H9 (cell line): ENCODE results near the gene MYO3A. TPM values are rescaled to one million over a fixed set of nuclear protein-coding genes. Genes with fewer than 3 reads are reported as not detected.

Experiments used
- DNase-seq: peaks from one replicate; pipeline ENCODE4 v3.0.0-alpha.2; 2017
- H2AFZ ChIP-seq: one replicate; pipeline ENCODE4 v1.6.1; 2013; ENCODE audit warnings: mild to moderate bottlenecking, low read length, control low read depth, moderate library complexity
- H2AK5ac ChIP-seq: 2 replicates; pipeline ENCODE4 v1.6.1; 2013; ENCODE audit warnings: low read length, control low read depth, mixed read lengths; ENCODE audit not compliant: insufficient read length
- H2BK120ac ChIP-seq: one replicate; pipeline ENCODE4 v1.6.1; 2013; ENCODE audit warnings: low read depth, mild to moderate bottlenecking, low read length, control low read depth, inconsistent platforms; ENCODE audit not compliant: poor library complexity, severe bottlenecking
- H2BK12ac ChIP-seq: 2 replicates; pipeline ENCODE4 v1.6.1; 2013; ENCODE audit warnings: low read length, control low read depth, mixed read lengths, low read depth; ENCODE audit not compliant: insufficient read length
- H2BK15ac ChIP-seq: 2 replicates; pipeline ENCODE4 v1.6.1; 2013; ENCODE audit warnings: low read depth, low read length, control low read depth
- H2BK20ac ChIP-seq: one replicate; pipeline ENCODE4 v1.6.1; 2013; ENCODE audit warnings: low read depth, mild to moderate bottlenecking, low read length, control low read depth, inconsistent platforms; ENCODE audit not compliant: poor library complexity, severe bottlenecking
- H2BK5ac ChIP-seq: 2 replicates; pipeline ENCODE4 v1.6.1; 2013; ENCODE audit warnings: low read length, control low read depth, mixed read lengths; ENCODE audit not compliant: insufficient read length
- H3K14ac ChIP-seq: 2 replicates; pipeline ENCODE4 v1.6.1; 2013; ENCODE audit warnings: low read length, control low read depth; ENCODE audit not compliant: insufficient read depth
- H3K18ac ChIP-seq: 2 replicates; pipeline ENCODE4 v1.6.1; 2013; ENCODE audit warnings: low read depth, mild to moderate bottlenecking, mixed read lengths, low read length, control low read depth; ENCODE audit not compliant: insufficient read length
- H3K23ac ChIP-seq: 2 replicates; pipeline ENCODE4 v1.6.1; 2013; ENCODE audit warnings: low read length, control low read depth, mixed read lengths, low read depth; ENCODE audit not compliant: insufficient read length
- H3K23me2 ChIP-seq: 2 replicates; pipeline ENCODE4 v1.6.1; 2013; ENCODE audit warnings: low read depth, mild to moderate bottlenecking, mixed read lengths, low read length, control low read depth; ENCODE audit not compliant: insufficient read length, poor library complexity, severe bottlenecking
- H3K27ac ChIP-seq: 2 replicates; pipeline ENCODE4 v1.5.1; 2013; ENCODE audit warnings: low read length, control low read depth, mixed read lengths, low read depth; ENCODE audit not compliant: insufficient read length
- H3K27me3 ChIP-seq: 2 replicates; pipeline ENCODE4 v1.6.1; 2013; ENCODE audit warnings: low read length, control low read depth, inconsistent platforms; ENCODE audit not compliant: insufficient read depth
- H3K4ac ChIP-seq: 2 replicates; pipeline ENCODE4 v1.6.1; 2013; ENCODE audit warnings: low read depth, mild to moderate bottlenecking, control low read depth, inconsistent platforms, low read length, moderate library complexity
- H3K4me1 ChIP-seq: 2 replicates; pipeline ENCODE4 v1.6.1; 2013; ENCODE audit warnings: low read length, control low read depth, inconsistent platforms; ENCODE audit not compliant: insufficient read depth
- H3K4me2 ChIP-seq: 2 replicates; pipeline ENCODE4 v1.6.1; 2013; ENCODE audit warnings: low read length, control low read depth, mixed read lengths; ENCODE audit not compliant: insufficient read length, insufficient read depth
- H3K56ac ChIP-seq: 2 replicates; pipeline ENCODE4 v1.6.1; 2013; ENCODE audit warnings: low read depth, mild to moderate bottlenecking, mixed read lengths, low read length, control low read depth; ENCODE audit not compliant: insufficient read length
- H3K79me1 ChIP-seq: 2 replicates; pipeline ENCODE4 v1.6.1; 2013; ENCODE audit warnings: low read depth, mild to moderate bottlenecking, moderate library complexity, low read length, control low read depth, inconsistent platforms; ENCODE audit not compliant: insufficient read depth, poor library complexity, severe bottlenecking
- H3K79me2 ChIP-seq: 2 replicates; pipeline ENCODE4 v1.6.1; 2013; ENCODE audit warnings: low read length, control low read depth, inconsistent platforms; ENCODE audit not compliant: insufficient read depth
- H3K9ac ChIP-seq: 2 replicates; pipeline ENCODE4 v1.6.1; 2013; ENCODE audit warnings: low read length, control low read depth, mixed read lengths; ENCODE audit not compliant: insufficient read length; ENCODE audit errors: extremely low read depth
- H3K9me3 ChIP-seq: one replicate; pipeline ENCODE4 v1.6.1; 2013; ENCODE audit warnings: low read depth, low read length, inconsistent platforms; ENCODE audit not compliant: control insufficient read depth
- H3T11ph ChIP-seq: one replicate; pipeline ENCODE4 v1.6.1; 2013; ENCODE audit warnings: mild to moderate bottlenecking, low read length, control low read depth, inconsistent platforms
- H4K20me1 ChIP-seq: one replicate; pipeline ENCODE4 v1.6.1; 2013; ENCODE audit not compliant: control insufficient read depth, insufficient read length, insufficient read depth
- H4K5ac ChIP-seq: 2 replicates; pipeline ENCODE4 v1.6.1; 2013; ENCODE audit warnings: low read depth, mild to moderate bottlenecking, mixed read lengths, low read length, control low read depth; ENCODE audit not compliant: insufficient read length
- H4K8ac ChIP-seq: replicated peaks from 2 replicates; pipeline ENCODE4 v1.6.1; 2013; ENCODE audit warnings: low read length, control low read depth, mixed read lengths, low read depth; ENCODE audit not compliant: insufficient read length
- H4K91ac ChIP-seq: 2 replicates; pipeline ENCODE4 v1.6.1; 2013; ENCODE audit warnings: low read depth, mild to moderate bottlenecking, moderate library complexity, mixed read lengths, low read length, control low read depth; ENCODE audit not compliant: insufficient read length
- H3K27ac Mint-ChIP-seq, 3 experiments: 2 replicates in 2 of 3; 3 replicates in 1 of 3; pipeline ENCODE4 v1.8.0; 2020 to 2021; ENCODE audit warnings: mixed read lengths in 3 of 3, mild to moderate bottlenecking in 1 of 3, moderate library complexity in 1 of 3
- H3K27me3 Mint-ChIP-seq: 2 replicates; pipeline ENCODE4 v1.8.0; 2021; ENCODE audit warnings: low read depth, mild to moderate bottlenecking, moderate library complexity, mixed read lengths
- H3K36me3 Mint-ChIP-seq, 3 experiments: 2 replicates in 2 of 3; 3 replicates in 1 of 3; pipeline ENCODE4 v1.8.0; 2020 to 2021; ENCODE audit warnings: low read depth in 3 of 3, mixed read lengths in 3 of 3; ENCODE audit not compliant: insufficient read depth in 1 of 3
- H3K4me1 Mint-ChIP-seq, 2 experiments: 2 replicates each; pipeline ENCODE4 v1.8.0; 2020; ENCODE audit warnings: mixed read lengths in 2 of 2
- H3K4me3 Mint-ChIP-seq, 2 experiments: 2 replicates in 1 of 2; 3 replicates in 1 of 2; pipeline ENCODE4 v1.8.0; 2020 to 2021; ENCODE audit warnings: mild to moderate bottlenecking in 2 of 2, mixed read lengths in 2 of 2, moderate library complexity in 1 of 2
- H3K9me3 Mint-ChIP-seq, 2 experiments: 2 replicates in 1 of 2; 3 replicates in 1 of 2; pipeline ENCODE4 v1.8.0; 2020; ENCODE audit warnings: mild to moderate bottlenecking in 2 of 2, mixed read lengths in 2 of 2, moderate library complexity in 1 of 2
- CTCF ChIP-seq: fragments of 200-600 bp; sonication (generic); conservative IDR thresholded peaks from 3 replicates; pipeline ENCODE4 v1.8.0; 2021; ENCODE audit warnings: antibody characterized with exemption, mild to moderate bottlenecking
- WGBS: extraction: QIAGEN DNeasy Blood & Tissue Kit; methylation state at CpG from one replicate; pipeline ENCODE4 v1.1.7; 2013; ENCODE audit warnings: missing lambda C conversion rate, low lambda C conversion rate, mixed read lengths; ENCODE audit not compliant: insufficient read length; ENCODE audit errors: extremely low coverage; 5-methylcytosine and 5-hydroxymethylcytosine counted together
- total RNA-seq: library from RNA; stranded (reverse); gene quantifications from 2 replicates; pipeline ENCODE4 v1.2.1, GENCODE V29; 2021

MYO3A gene
- total RNA-seq, 1 experiment from 2014 or later, result 4.3 TPM

DNA sequence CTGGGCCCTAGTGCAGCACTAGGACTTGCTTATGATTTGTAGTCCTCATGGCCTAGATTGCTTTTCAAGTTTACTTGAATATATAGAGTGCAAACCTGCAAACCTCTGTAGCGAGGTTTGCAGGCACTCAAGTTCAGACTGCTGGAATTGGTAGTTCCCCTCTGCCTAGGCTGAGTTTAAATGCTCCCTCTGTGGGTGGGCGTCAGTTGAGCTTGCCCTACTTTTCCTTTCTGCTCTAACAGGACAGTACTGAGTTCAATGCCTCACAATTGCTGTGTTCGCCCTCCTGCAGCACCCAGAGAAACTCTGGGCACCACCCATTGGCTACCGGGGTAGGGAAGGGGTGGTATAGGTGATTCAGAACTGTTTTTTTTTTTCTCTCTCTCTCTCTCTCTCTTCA lies 31.6 kb downstream of the MYO3A start:
- Histone ChIP-seq H3K27me3 (no peaks in the 10 kb centered on the region), H2BK5ac (no peak overlapping the region), H3K14ac (no peak overlapping the region), H3T11ph (no peak overlapping the region), H3K79me1 (no peaks in the 10 kb centered on the region), H3K4me2 (no peak overlapping the region), H4K8ac (no peak overlapping the region), H3K23ac (no peak overlapping the region), H2AFZ (no peak overlapping the region), H2BK20ac (no peak overlapping the region), H4K91ac (no peak overlapping the region), H3K4me1 (no peaks in the 10 kb centered on the region), H2AK5ac (no peak overlapping the region), H3K79me2 (no peaks in the 10 kb centered on the region), H3K4ac (no peak overlapping the region), H2BK120ac (no peak overlapping the region), H3K18ac (no peak overlapping the region), H3K9ac (no peak overlapping the region), H4K5ac (no peak overlapping the region), H3K56ac (no peak overlapping the region), H3K9me3 (no peaks in the 10 kb centered on the region), H2BK12ac (no peak overlapping the region), H2BK15ac (no peak overlapping the region), H3K27ac (no peak overlapping the region), H4K20me1 (no peaks in the 10 kb centered on the region), H3K23me2 (no peaks in the 10 kb centered on the region)
- no peak overlapping the region; a peak in 1 of 7 replicates for H3K27ac Mint-ChIP-seq
- H3K4me3 Mint-ChIP-seq, result no peak overlapping the region
- WGBS, result no CpG with 5 or more reads among the region's 4 CpGs
- no peak for DNase-seq
- no peaks in the 10 kb centered on the region for H3K9me3 Mint-ChIP-seq
- H3K27me3 Mint-ChIP-seq, result no peaks in the 10 kb centered on the region
- no peak for TF ChIP-seq CTCF
- no peaks in the 10 kb centered on the region for H3K36me3 Mint-ChIP-seq
- peaks cover 0 to 11% of the 10 kb centered on the region in 2 experiments; a peak in 2 of 4 replicates for H3K4me1 Mint-ChIP-seq
